BJ (cell line): ENCODE data around the gene UQCR11. TPM values are rescaled to one million over a fixed set of nuclear protein-coding genes. Genes with fewer than 3 reads are reported as not detected.

ENCODE experiments used
- CTCF ChIA-PET: fragments of 350-600 bp; formaldehyde crosslinking; extraction: SDS; loops from one replicate; lab custom pipeline; 2021; ENCODE audit warnings: antibody characterized with exemption, inconsistent platforms; lab: Yijun Ruan, JAX
- POLR2A ChIA-PET: fragments of 300-600 bp; sonication (Branson Sonifier 250); formaldehyde crosslinking; extraction: SDS; loops from one replicate; lab custom pipeline; 2021; ENCODE audit warnings: antibody characterized with exemption; lab: Charles Lee
- DNase-seq: peaks from one replicate; pipeline ENCODE4 v3.0.0-alpha.2; 2011; ENCODE audit warnings: low read depth
- H3K27me3 ChIP-seq: 2 replicates; pipeline ENCODE4 v1.6.0; 2011; ENCODE audit warnings: low read length; ENCODE audit not compliant: control insufficient read depth, insufficient read depth
- H3K36me3 ChIP-seq: 2 replicates; pipeline ENCODE4 v1.5.1; 2011; ENCODE audit warnings: low read length; ENCODE audit not compliant: control insufficient read depth, insufficient read depth
- H3K4me3 ChIP-seq: 2 replicates; pipeline ENCODE4 v1.5.1; 2011; ENCODE audit warnings: low read depth, mild to moderate bottlenecking, control low read depth, low read length
- CTCF ChIP-seq: IDR thresholded peaks from 2 replicates; pipeline ENCODE4 v1.5.1; 2011; ENCODE audit warnings: low read depth, mild to moderate bottlenecking, control low read depth, inconsistent platforms, low read length, moderate library complexity; ENCODE audit not compliant: insufficient read depth
- polyA plus RNA-seq: library from polyadenylated mRNA; depleted of rRNA; stranded (reverse); fragments of >200 nt; gene quantifications from 2 replicates; pipeline ENCODE4 v1.2.3, GENCODE V29; 2011

The UQCR11 gene
- polyA plus RNA-seq, 1 experiment, result 213 TPM

- CTCF ChIA-PET, result interaction anchor here (0.5 to 5.6 kb wide), 7 partner anchors 9 to 190 kb away, joined by 3 to 33 read pairs (median 3); no protein-coding TSS in a partner anchor
- no peak for TF ChIP-seq CTCF
- POLR2A ChIA-PET, result interaction anchor here (0.5 kb wide), 1 partner anchor 25 kb away, joined by 4 read pairs; no protein-coding TSS in a partner anchor
- 0 out of 2 replicates have a peak, but pooled peaks cover 1% of the 10 kb centered on the region for H3K36me3 ChIP-seq
- H3K27me3 ChIP-seq, result no peaks in the 10 kb centered on the region
- DNase-seq, result peak; percentile 19
- H3K4me3 ChIP-seq, result peak overlapping the region; percentile 83
Measured at GRCh38 chr19:1566392-1567115, 38.7 kb downstream of the UQCR11 start.

- Histone ChIP-seq H3K36me3 (0 out of 2 replicates have a peak, but pooled peaks cover 4% of the 10 kb centered on the region), H3K4me3 (no peak overlapping the region), H3K27me3 (no peaks in the 10 kb centered on the region)
- CTCF ChIA-PET, result interaction anchor here (5.6 kb wide), 1 partner anchor 17 kb away, joined by 33 read pairs; no protein-coding TSS in a partner anchor
- no peak for TF ChIP-seq CTCF
- DNase-seq, result no peak
- POLR2A ChIA-PET, result no interaction called here
Measured at GRCh38 chr19:1563251-1563650, 42.0 kb downstream of the UQCR11 start.

- POLR2A ChIA-PET, result no interaction called here
Measured at GRCh38 chr19:1561236-1561842, 43.9 kb downstream of the UQCR11 start.

GRCh38 chr19:1560286-1560882 lies 44.9 kb downstream of the UQCR11 start:
- TF ChIP-seq CTCF, result no peak
- peaks cover 8% of the 10 kb centered on the region for H3K36me3 ChIP-seq
- CTCF ChIA-PET, result interaction anchor here (1.0 kb wide), 1 partner anchor 14 kb away, joined by 4 read pairs; no protein-coding TSS in a partner anchor
- no peak for DNase-seq
- no peak overlapping the region for H3K4me3 ChIP-seq
- POLR2A ChIA-PET, result no interaction called here
- H3K27me3 ChIP-seq, result no peaks in the 10 kb centered on the region

More at GRCh38 chr19:1561236-1561842, 43.9 kb downstream of the UQCR11 start:
- CTCF ChIA-PET, result interaction anchor here (5.6 kb wide), 1 partner anchor 15 kb away, joined by 33 read pairs; no protein-coding TSS in a partner anchor
- H3K27me3 ChIP-seq, result no peaks in the 10 kb centered on the region
- TF ChIP-seq CTCF, result no peak
- H3K36me3 ChIP-seq, result peaks cover 9% of the 10 kb centered on the region
- no peak overlapping the region for H3K4me3 ChIP-seq
- no peak for DNase-seq

GRCh38 chr19:1558552-1558951 lies 46.7 kb downstream of the UQCR11 start:
- Histone ChIP-seq H3K4me3 (no peak overlapping the region), H3K27me3 (no peaks in the 10 kb centered on the region), H3K36me3 (peaks cover 8% of the 10 kb centered on the region)
- TF ChIP-seq CTCF, result no peak
- ChIA-PET CTCF (interaction anchor here (1.4 kb wide), 1 partner anchor 12 kb away, joined by 4 read pairs; no protein-coding TSS in a partner anchor), POLR2A (no interaction called here)
- no peak for DNase-seq
